Fibroblast of lung (primary cell): Measurements from ENCODE around the gene CCDC150. TPM values are rescaled to one million over a fixed set of nuclear protein-coding genes. Genes with fewer than 3 reads are reported as not detected.

ENCODE experiments used
- DNase-seq, 2 donors: peaks; one replicate each; pipeline versions ENCODE4 v3.0.0 to v3.0.0-alpha.2; 2010; ENCODE audit warnings: low read depth in 2 of 2
- H2AFZ ChIP-seq: 2 replicates; pipeline ENCODE4 v1.5.1; 2012; ENCODE audit warnings: low read length, control low read depth, inconsistent platforms
- H3K27ac ChIP-seq: 2 replicates; pipeline ENCODE4 v1.5.1; 2011; ENCODE audit warnings: low read length, control low read depth; ENCODE audit not compliant: insufficient read depth
- H3K27me3 ChIP-seq: 2 replicates; pipeline ENCODE4 v1.5.1; 2011; ENCODE audit warnings: mild to moderate bottlenecking, low read length; ENCODE audit not compliant: control insufficient read depth, insufficient read depth
- H3K36me3 ChIP-seq: 2 replicates; pipeline ENCODE4 v1.5.1; 2011; ENCODE audit warnings: low read length; ENCODE audit not compliant: control insufficient read depth, insufficient read depth
- H3K4me1 ChIP-seq: 2 replicates; pipeline ENCODE4 v1.5.1; 2011; ENCODE audit warnings: low read length; ENCODE audit not compliant: control insufficient read depth, insufficient read depth; ENCODE audit errors: extremely low read depth
- H3K4me2 ChIP-seq: 2 replicates; pipeline ENCODE4 v1.5.1; 2011; ENCODE audit warnings: low read length, control low read depth; ENCODE audit not compliant: insufficient read depth; ENCODE audit errors: extremely low read depth
- H3K4me3 ChIP-seq, 4 experiments: fragments of 200-600 bp in 1 of 4; sonication (generic) in 1 of 4; replicated peaks in 1 of 4; 2 replicates each; pipeline ENCODE4 v1.5.1; 2011 to 2016; ENCODE audit warnings: low read length in 4 of 4, low read depth in 3 of 4, mild to moderate bottlenecking in 3 of 4, control low read depth in 2 of 4, inconsistent platforms in 1 of 4, mixed read lengths in 1 of 4; ENCODE audit not compliant: insufficient read depth in 1 of 4; ENCODE audit errors: control extremely low read depth in 1 of 4
- H3K79me2 ChIP-seq: 2 replicates; pipeline ENCODE4 v1.5.1; 2012; ENCODE audit warnings: mild to moderate bottlenecking, low read length, inconsistent platforms; ENCODE audit not compliant: control insufficient read depth, insufficient read depth
- H3K9ac ChIP-seq: 2 replicates; pipeline ENCODE4 v1.5.1; 2011; ENCODE audit warnings: mild to moderate bottlenecking, low read length, control low read depth; ENCODE audit not compliant: insufficient read depth
- H3K9me3 ChIP-seq: 2 replicates; pipeline ENCODE4 v1.5.1; 2012; ENCODE audit warnings: low read depth, low read length; ENCODE audit not compliant: control insufficient read depth, insufficient read depth
- H4K20me1 ChIP-seq: 2 replicates; pipeline ENCODE4 v1.5.1; 2011; ENCODE audit warnings: low read length; ENCODE audit not compliant: control insufficient read depth, insufficient read depth; ENCODE audit errors: extremely low read depth
- CTCF ChIP-seq, 2 donors: IDR thresholded peaks in 1 of 2; conservative IDR thresholded peaks in 1 of 2; 1 replicate in 1 of 2; 2 replicates in 1 of 2; pipeline ENCODE4 v1.5.1; 2011 to 2012; ENCODE audit warnings: low read length in 2 of 2, control low read depth in 1 of 2, inconsistent platforms in 1 of 2, low read depth in 1 of 2, mild to moderate bottlenecking in 1 of 2
- EZH2 ChIP-seq: IDR thresholded peaks from 2 replicates; pipeline ENCODE4 v1.5.1; 2012; ENCODE audit warnings: low read length, control low read depth, mild to moderate bottlenecking; ENCODE audit errors: missing control alignments
- polyA plus RNA-seq, 2 donors: library from polyadenylated mRNA; depleted of rRNA in 1 of 2; stranded (reverse) in 1 of 2; unstranded in 1 of 2; fragments of >200 nt; gene quantifications; 2 replicates each; pipeline ENCODE4 v1.2.1, GENCODE V29; 2011 to 2012; ENCODE audit warnings: missing spikeins in 1 of 2
- total RNA-seq: library from RNA; depleted of rRNA; stranded (reverse); fragments of >200 nt; gene quantifications from 2 replicates; pipeline ENCODE4 v1.2.1, GENCODE V29; 2014

CCDC150 gene
- total and polyA plus RNA-seq, 2 donors (not counting 1 experiment from before 2014, with no cell fraction given) = 1.5 to 5.1 TPM

GRCh38 chr2:196696423-196697079 is 57.0 kb downstream of the CCDC150 start:
- H3K79me2 ChIP-seq = no peaks in the 10 kb centered on the region

GRCh38 chr2:196697825-196698224 is 58.3 kb downstream of the CCDC150 start:
- no peaks in the 10 kb centered on the region for H3K36me3 ChIP-seq
- no peak overlapping the region for H3K9ac ChIP-seq
- no peaks in the 10 kb centered on the region for H3K4me1 ChIP-seq
- no peak for TF ChIP-seq EZH2
- no peak for TF ChIP-seq CTCF (conservative IDR thresholded peaks at IDR 0.05 in 1 of 2, IDR thresholded peaks at IDR 0.05 in 1 of 2; ENCODE audit: low read depth in 1 of 2, low read length in 2 of 2)
- DNase-seq = no peak
- no peaks in the 10 kb centered on the region for H3K27me3 ChIP-seq
- H3K9me3 ChIP-seq = no peaks in the 10 kb centered on the region
- H3K4me3 ChIP-seq = no peak overlapping the region
- no peak overlapping the region for H2AFZ ChIP-seq
- H3K4me2 ChIP-seq = no peak overlapping the region
- H3K79me2 ChIP-seq = no peaks in the 10 kb centered on the region
- H3K27ac ChIP-seq = no peak overlapping the region
- no peaks in the 10 kb centered on the region for H4K20me1 ChIP-seq

More at GRCh38 chr2:196696423-196697079, 57.0 kb downstream of the CCDC150 start:
- no peaks in the 10 kb centered on the region for H3K4me1 ChIP-seq
- H3K4me2 ChIP-seq = no peak overlapping the region
- H4K20me1 ChIP-seq = no peaks in the 10 kb centered on the region
- H3K9ac ChIP-seq = no peak overlapping the region
- no peaks in the 10 kb centered on the region for H3K9me3 ChIP-seq
- H2AFZ ChIP-seq = peak overlapping the region; percentile 49
- H3K4me3 ChIP-seq = no peak overlapping the region
- no peaks in the 10 kb centered on the region for H3K36me3 ChIP-seq
- H3K27me3 ChIP-seq = no peaks in the 10 kb centered on the region
- no peak for TF ChIP-seq EZH2
- no peak overlapping the region for H3K27ac ChIP-seq
- DNase-seq = peak; percentile 83 to 91

- H3K9me3 ChIP-seq = no peaks in the 10 kb centered on the region
- TF ChIP-seq CTCF (conservative IDR thresholded peaks at IDR 0.05 in 1 of 2, IDR thresholded peaks at IDR 0.05 in 1 of 2; ENCODE audit: low read depth in 1 of 2, low read length in 2 of 2) = no peak
- TF ChIP-seq EZH2 = no peak
- H3K27ac ChIP-seq = no peak overlapping the region
- no peak overlapping the region for H3K4me3 ChIP-seq
- no peak overlapping the region for H3K9ac ChIP-seq
- DNase-seq = peak; percentile 67 to 92
- no peaks in the 10 kb centered on the region for H3K4me1 ChIP-seq
- H3K4me2 ChIP-seq = no peak overlapping the region
- no peaks in the 10 kb centered on the region for H3K79me2 ChIP-seq
- no peak overlapping the region for H2AFZ ChIP-seq
- H4K20me1 ChIP-seq = no peaks in the 10 kb centered on the region
- H3K27me3 ChIP-seq = no peaks in the 10 kb centered on the region
- no peaks in the 10 kb centered on the region for H3K36me3 ChIP-seq
Observed at GRCh38 chr2:196702641-196703040, 63.1 kb downstream of the CCDC150 start.
